Measurements from ENCODE around the gene DNASE1L1.

- TF ChIP-seq POLR2AphosphoS5 (IDR thresholded peaks at IDR 0.05): no peak
- TF ChIP-seq CTCF (IDR thresholded peaks at IDR 0.05; ENCODE audit: poor library complexity, severe bottlenecking): no peak
- no peak for TF ChIP-seq REST (IDR thresholded peaks at IDR 0.05; ENCODE audit: borderline replicate concordance)
- no peak for TF ChIP-seq RAD21 (conservative IDR thresholded peaks at IDR 0.05)
- TF ChIP-seq MXI1 (conservative IDR thresholded peaks at IDR 0.05; ENCODE audit: poor library complexity, severe bottlenecking): no peak
Observed at GRCh38 chrX:154365997-154366665, 42.9 kb downstream of the DNASE1L1 start.

Data from neural cell (in vitro differentiated cells).